Measurements from ENCODE around the gene GRK2. TPM values are rescaled to one million over a fixed set of nuclear protein-coding genes. Genes with fewer than 3 reads are reported as not detected.
A peak's percentile ranks its signal among the peaks of the same experiment; 100 is the strongest.

The GRK2 gene
- total and polyA plus RNA-seq, 2 of the 13 experiments (the other 11 are each of a cell fraction or from before 2014, with no cell fraction given): 31.3 to 42.4 TPM

DNA sequence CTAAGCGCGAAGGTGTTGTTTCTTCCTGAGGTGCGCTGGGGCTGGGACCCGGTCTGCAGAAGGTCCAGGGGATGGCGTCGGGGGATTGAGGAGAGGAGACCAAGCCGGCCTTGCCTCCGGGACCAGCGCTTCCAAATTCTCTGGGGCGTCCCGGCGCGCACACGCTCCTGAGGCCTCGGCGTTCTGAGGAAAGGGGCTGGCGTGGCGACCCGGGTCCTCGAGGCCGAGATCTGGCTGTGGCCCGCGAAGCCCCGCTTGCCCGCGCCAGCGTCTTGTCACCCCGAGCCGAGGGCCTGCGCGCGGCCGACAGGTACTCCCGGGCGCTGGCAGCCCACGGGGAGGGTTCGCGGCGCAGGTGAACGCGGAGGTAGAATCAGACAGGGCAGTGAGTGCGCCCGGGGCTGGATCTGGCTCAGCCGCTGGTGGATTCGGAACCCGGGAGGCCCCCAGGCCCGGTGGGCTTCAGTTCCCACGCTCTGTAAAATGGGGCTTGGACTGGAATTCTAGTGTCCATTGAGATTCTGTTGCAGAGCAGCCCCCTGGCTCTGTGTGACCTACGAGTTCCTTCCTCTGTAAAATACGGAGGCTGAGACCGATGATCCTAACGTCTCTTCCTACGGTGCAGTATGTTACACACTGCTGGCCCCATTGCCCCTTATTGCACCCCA is 51.7 kb downstream of the GRK2 start (continued):
- TF ChIP-seq, protein P1, sequence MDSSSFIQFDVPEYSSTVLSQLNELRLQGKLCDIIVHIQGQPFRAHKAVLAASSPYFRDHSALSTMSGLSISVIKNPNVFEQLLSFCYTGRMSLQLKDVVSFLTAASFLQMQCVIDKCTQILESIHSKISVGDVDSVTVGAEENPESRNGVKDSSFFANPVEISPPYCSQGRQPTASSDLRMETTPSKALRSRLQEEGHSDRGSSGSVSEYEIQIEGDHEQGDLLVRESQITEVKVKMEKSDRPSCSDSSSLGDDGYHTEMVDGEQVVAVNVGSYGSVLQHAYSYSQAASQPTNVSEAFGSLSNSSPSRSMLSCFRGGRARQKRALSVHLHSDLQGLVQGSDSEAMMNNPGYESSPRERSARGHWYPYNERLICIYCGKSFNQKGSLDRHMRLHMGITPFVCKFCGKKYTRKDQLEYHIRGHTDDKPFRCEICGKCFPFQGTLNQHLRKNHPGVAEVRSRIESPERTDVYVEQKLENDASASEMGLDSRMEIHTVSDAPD (CRISPR knock-in tag; IDR thresholded peaks at IDR 0.05): no peak
- TF ChIP-seq ATF1 (CRISPR knock-in tag; IDR thresholded peaks at IDR 0.05) (no peak), MED8 (CRISPR knock-in tag; IDR thresholded peaks at IDR 0.05; ENCODE audit: insufficient replicate concordance) (no peak), ZNF205 (CRISPR knock-in tag; IDR thresholded peaks at IDR 0.05) (no peak), KAT7 (CRISPR knock-in tag; IDR thresholded peaks at IDR 0.05; ENCODE audit: borderline replicate concordance) (no peak), THYN1 (CRISPR knock-in tag; IDR thresholded peaks at IDR 0.05; ENCODE audit: borderline replicate concordance, low read depth) (no peak), RFX1 (IDR thresholded peaks at IDR 0.05) (no peak), ZNF430 (CRISPR knock-in tag; IDR thresholded peaks at IDR 0.05) (peak; percentile 73; the same call in 1 of the 2 replicates), GABPB1 (CRISPR knock-in tag; IDR thresholded peaks at IDR 0.05) (no peak; the same call in 1 of the 2 replicates), ESRRA (CRISPR knock-in tag; IDR thresholded peaks at IDR 0.05; ENCODE audit: low read depth) (no peak), ZNF451 (CRISPR knock-in tag; IDR thresholded peaks at IDR 0.05) (no peak), NCOA5 (CRISPR knock-in tag; IDR thresholded peaks at IDR 0.05) (no peak), ZSCAN25 (CRISPR knock-in tag; IDR thresholded peaks at IDR 0.05) (no peak), KAT2B (IDR thresholded peaks at IDR 0.05; ENCODE audit: borderline replicate concordance, low read depth, low read length) (no peak), HNF4G (IDR thresholded peaks at IDR 0.05; ENCODE audit: borderline replicate concordance, low read depth, low read length) (no peak), HNF4G (CRISPR knock-in tag; IDR thresholded peaks at IDR 0.05; ENCODE audit: borderline replicate concordance, low read depth) (no peak), SYNCRIP (IDR thresholded peaks at IDR 0.05; ENCODE audit: insufficient read depth, low read depth, low read length) (no peak)
- TF ChIP-seq, protein P2, sequence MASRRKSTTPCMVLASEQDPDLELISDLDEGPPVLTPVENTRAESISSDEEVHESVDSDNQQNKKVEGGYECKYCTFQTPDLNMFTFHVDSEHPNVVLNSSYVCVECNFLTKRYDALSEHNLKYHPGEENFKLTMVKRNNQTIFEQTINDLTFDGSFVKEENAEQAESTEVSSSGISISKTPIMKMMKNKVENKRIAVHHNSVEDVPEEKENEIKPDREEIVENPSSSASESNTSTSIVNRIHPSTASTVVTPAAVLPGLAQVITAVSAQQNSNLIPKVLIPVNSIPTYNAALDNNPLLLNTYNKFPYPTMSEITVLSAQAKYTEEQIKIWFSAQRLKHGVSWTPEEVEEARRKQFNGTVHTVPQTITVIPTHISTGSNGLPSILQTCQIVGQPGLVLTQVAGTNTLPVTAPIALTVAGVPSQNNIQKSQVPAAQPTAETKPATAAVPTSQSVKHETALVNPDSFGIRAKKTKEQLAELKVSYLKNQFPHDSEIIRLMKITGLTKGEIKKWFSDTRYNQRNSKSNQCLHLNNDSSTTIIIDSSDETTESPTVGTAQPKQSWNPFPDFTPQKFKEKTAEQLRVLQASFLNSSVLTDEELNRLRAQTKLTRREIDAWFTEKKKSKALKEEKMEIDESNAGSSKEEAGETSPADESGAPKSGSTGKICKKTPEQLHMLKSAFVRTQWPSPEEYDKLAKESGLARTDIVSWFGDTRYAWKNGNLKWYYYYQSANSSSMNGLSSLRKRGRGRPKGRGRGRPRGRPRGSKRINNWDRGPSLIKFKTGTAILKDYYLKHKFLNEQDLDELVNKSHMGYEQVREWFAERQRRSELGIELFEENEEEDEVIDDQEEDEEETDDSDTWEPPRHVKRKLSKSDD (CRISPR knock-in tag; IDR thresholded peaks at IDR 0.05; ENCODE audit: low read depth): no peak
- TF ChIP-seq, protein P3, sequence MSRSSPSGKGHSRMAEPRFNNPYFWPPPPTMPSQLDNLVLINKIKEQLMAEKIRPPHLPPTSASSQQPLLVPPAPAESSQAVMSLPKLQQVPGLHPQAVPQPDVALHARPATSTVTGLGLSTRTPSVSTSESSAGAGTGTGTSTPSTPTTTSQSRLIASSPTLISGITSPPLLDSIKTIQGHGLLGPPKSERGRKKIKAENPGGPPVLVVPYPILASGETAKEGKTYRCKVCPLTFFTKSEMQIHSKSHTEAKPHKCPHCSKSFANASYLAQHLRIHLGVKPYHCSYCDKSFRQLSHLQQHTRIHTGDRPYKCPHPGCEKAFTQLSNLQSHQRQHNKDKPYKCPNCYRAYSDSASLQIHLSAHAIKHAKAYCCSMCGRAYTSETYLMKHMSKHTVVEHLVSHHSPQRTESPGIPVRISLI (CRISPR knock-in tag; IDR thresholded peaks at IDR 0.05; ENCODE audit: borderline replicate concordance): no peak
- TF ChIP-seq, protein P4, sequence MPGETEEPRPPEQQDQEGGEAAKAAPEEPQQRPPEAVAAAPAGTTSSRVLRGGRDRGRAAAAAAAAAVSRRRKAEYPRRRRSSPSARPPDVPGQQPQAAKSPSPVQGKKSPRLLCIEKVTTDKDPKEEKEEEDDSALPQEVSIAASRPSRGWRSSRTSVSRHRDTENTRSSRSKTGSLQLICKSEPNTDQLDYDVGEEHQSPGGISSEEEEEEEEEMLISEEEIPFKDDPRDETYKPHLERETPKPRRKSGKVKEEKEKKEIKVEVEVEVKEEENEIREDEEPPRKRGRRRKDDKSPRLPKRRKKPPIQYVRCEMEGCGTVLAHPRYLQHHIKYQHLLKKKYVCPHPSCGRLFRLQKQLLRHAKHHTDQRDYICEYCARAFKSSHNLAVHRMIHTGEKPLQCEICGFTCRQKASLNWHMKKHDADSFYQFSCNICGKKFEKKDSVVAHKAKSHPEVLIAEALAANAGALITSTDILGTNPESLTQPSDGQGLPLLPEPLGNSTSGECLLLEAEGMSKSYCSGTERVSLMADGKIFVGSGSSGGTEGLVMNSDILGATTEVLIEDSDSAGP (CRISPR knock-in tag; IDR thresholded peaks at IDR 0.05; ENCODE audit: borderline replicate concordance): peak; percentile 67; the same call in 1 of the 2 replicates
- TF ChIP-seq, protein P5, sequence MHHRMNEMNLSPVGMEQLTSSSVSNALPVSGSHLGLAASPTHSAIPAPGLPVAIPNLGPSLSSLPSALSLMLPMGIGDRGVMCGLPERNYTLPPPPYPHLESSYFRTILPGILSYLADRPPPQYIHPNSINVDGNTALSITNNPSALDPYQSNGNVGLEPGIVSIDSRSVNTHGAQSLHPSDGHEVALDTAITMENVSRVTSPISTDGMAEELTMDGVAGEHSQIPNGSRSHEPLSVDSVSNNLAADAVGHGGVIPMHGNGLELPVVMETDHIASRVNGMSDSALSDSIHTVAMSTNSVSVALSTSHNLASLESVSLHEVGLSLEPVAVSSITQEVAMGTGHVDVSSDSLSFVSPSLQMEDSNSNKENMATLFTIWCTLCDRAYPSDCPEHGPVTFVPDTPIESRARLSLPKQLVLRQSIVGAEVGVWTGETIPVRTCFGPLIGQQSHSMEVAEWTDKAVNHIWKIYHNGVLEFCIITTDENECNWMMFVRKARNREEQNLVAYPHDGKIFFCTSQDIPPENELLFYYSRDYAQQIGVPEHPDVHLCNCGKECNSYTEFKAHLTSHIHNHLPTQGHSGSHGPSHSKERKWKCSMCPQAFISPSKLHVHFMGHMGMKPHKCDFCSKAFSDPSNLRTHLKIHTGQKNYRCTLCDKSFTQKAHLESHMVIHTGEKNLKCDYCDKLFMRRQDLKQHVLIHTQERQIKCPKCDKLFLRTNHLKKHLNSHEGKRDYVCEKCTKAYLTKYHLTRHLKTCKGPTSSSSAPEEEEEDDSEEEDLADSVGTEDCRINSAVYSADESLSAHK (CRISPR knock-in tag; IDR thresholded peaks at IDR 0.05; ENCODE audit: borderline replicate concordance): no peak

Measured in HepG2 (cell line).